Adrenal gland (tissue), 12 donors: ENCODE measurements around the gene GRWD1. TPM values are rescaled to one million over a fixed set of nuclear protein-coding genes. Genes with fewer than 3 reads are reported as not detected.
"Not testable (repeated sequence)": the region's sequence is repeated elsewhere in the genome, so short reads cannot be mapped to it uniquely, and the experiment has no call there.

Experiments
- DNase-seq, 7 donors: peaks; one replicate each; pipeline ENCODE4 v3.0.0-alpha.2; 2019 to 2020
- H3K27ac ChIP-seq, 5 donors: fragments of 200-600 bp; sonication (generic) in 4 of 5; 1 replicate in 3 of 5; 2 replicates in 2 of 5; pipeline versions ENCODE4 v1.5.1 to v1.8.0; 2016 to 2020; ENCODE audit warnings: mild to moderate bottlenecking in 1 of 5
- H3K27me3 ChIP-seq: fragments of 200-600 bp; 2 replicates; pipeline ENCODE4 v1.8.0; 2021
- H3K36me3 ChIP-seq, 2 donors: fragments of 200-600 bp; replicated peaks in 1 of 2; 1 replicate in 1 of 2; 2 replicates in 1 of 2; pipeline versions ENCODE4 v1.5.1 to v1.8.0; 2018 to 2022
- H3K4me1 ChIP-seq, 2 donors: fragments of 200-600 bp; replicated peaks in 1 of 2; 1 replicate in 1 of 2; 2 replicates in 1 of 2; pipeline versions ENCODE4 v1.5.1 to v1.8.0; 2018 to 2021
- H3K4me3 ChIP-seq, 4 donors: fragments of 200-600 bp; sonication (generic) in 3 of 4; one replicate each; pipeline ENCODE4 v1.5.1; 2016 to 2018
- H3K9me3 ChIP-seq, 3 donors: fragments of 200-600 bp; sonication (generic) in 1 of 3; replicated peaks in 1 of 3; 1 replicate in 2 of 3; 2 replicates in 1 of 3; pipeline versions ENCODE4 v1.5.1 to v1.8.0; 2016 to 2021
- POLR2A ChIP-seq, 2 donors: fragments of 450-650 bp; IDR thresholded peaks; one replicate each; pipeline ENCODE4 v1.6.1; 2017; ENCODE audit warnings: antibody characterized with exemption in 2 of 2, mild to moderate bottlenecking in 2 of 2, moderate library complexity in 1 of 2
- WGBS, 4 donors: extraction: QIAGEN DNeasy Blood & Tissue Kit in 2 of 4; methylation state at CpG; one replicate each; pipeline versions ENCODE4 v1.1.5 to v1.1.7; 2013 to 2017; 5-methylcytosine and 5-hydroxymethylcytosine counted together
- intact Hi-C, 2 donors: fragments of 100-400 bp; cut with DNase I; formaldehyde crosslinking; loops; one replicate each; pipeline versions ENCODE4 v1.14.1 to v1.15.0; 2022 to 2023
- polyA plus RNA-seq, 3 donors: library from polyadenylated mRNA; stranded (reverse); fragments of 200-250 nt in 2 of 3; fragments of 350-450 nt in 1 of 3; fragmentation: Illumina TruSeq in 1 of 3; extraction: RNeasy Lipid Tissue Mini Kit (QIAGEN cat#74804) in 1 of 3; gene quantifications; one replicate each; pipeline ENCODE4 v1.2.3, GENCODE V29; 2013 to 2014
- total RNA-seq, 9 donors: library from RNA; depleted of rRNA in 4 of 9; stranded (reverse); fragments of >200 nt in 4 of 9; fragments of 120-200 nt in 1 of 9; fragmentation: NEBNext Ultra II Directional in 1 of 9; extraction: Animal tissue kit (Norgen Biotek cat#: 25700) in 1 of 9; gene quantifications; one replicate each; pipeline versions ENCODE4 v1.1.0 to v1.2.4, GENCODE V29; 2013 to 2023
- TF ChIP-seq, protein P1 (sequence below), 6 experiments: fragments of 450-650 bp in 4 of 6; fragments of 200-600 bp in 2 of 6; sonication (generic) in 1 of 6; IDR thresholded peaks; 1 replicate in 5 of 6; 2 replicates in 1 of 6; pipeline versions ENCODE4 v1.5.1 to v1.8.0; 2016 to 2021; ENCODE audit warnings: antibody characterized with exemption in 6 of 6, mild to moderate bottlenecking in 2 of 6, moderate library complexity in 1 of 6
- donor health status: healthy with polysubstance abuse.
- donor health status: Bipolar disorder and iron deficiency.
- donor health status: DM: yes; HTN: yes; CAD: no.
- donor health status: DM: no; HTN: no; CAD: no.
- donor health status: DM: no; HTN: no; CAD: no.
- donor health status: DM: yes; HTN: yes; CAD: no.

GRWD1 gene
- total and polyA plus RNA-seq, 12 donors, result 6.6 to 48.4 (median 24.0) TPM

DNA sequence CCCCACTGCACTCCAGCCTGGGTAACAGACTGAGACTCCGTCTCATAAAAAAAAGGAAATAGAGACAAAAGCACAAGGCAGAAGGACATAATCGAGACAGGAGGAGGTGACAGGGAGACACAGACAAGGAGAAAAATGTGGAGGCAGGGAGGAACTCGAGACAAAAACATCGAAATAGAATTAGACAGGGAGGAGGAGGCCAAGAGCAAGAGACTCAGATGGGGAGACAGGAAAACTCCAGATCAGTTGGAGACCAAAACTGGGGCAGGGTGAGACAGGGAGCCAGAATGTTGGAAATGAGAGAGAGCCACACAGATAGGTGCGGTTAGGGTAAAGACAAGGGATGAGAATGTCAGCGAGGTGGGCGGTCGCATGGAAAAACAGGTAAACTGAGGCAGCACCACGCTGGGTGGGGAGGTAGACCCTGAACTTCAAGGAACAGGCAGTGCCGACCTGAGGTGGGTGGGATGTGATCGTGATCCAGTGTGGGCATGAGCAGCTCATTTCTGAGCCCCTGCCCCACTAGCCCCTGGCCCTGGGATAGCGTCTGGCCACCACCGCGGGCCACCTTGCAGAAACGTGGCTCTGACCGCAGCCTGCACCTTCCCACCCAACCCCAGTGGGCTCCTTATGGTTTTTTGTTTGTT is 38.6 kb downstream of the GRWD1 start:
- TF ChIP-seq, protein P1, sequence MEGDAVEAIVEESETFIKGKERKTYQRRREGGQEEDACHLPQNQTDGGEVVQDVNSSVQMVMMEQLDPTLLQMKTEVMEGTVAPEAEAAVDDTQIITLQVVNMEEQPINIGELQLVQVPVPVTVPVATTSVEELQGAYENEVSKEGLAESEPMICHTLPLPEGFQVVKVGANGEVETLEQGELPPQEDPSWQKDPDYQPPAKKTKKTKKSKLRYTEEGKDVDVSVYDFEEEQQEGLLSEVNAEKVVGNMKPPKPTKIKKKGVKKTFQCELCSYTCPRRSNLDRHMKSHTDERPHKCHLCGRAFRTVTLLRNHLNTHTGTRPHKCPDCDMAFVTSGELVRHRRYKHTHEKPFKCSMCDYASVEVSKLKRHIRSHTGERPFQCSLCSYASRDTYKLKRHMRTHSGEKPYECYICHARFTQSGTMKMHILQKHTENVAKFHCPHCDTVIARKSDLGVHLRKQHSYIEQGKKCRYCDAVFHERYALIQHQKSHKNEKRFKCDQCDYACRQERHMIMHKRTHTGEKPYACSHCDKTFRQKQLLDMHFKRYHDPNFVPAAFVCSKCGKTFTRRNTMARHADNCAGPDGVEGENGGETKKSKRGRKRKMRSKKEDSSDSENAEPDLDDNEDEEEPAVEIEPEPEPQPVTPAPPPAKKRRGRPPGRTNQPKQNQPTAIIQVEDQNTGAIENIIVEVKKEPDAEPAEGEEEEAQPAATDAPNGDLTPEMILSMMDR (IDR thresholded peaks at IDR 0.05), result no peak
- no peak for TF ChIP-seq POLR2A (IDR thresholded peaks at IDR 0.05)
- Histone ChIP-seq H3K36me3 (no peaks in the 10 kb centered on the region), H3K4me1 (peaks cover 10 to 24% of the 10 kb centered on the region in 2 donors), H3K27ac (no peak overlapping the region), H3K4me3 (no peak overlapping the region), H3K9me3 (no peaks in the 10 kb centered on the region), H3K27me3 (no peaks in the 10 kb centered on the region)
- no peak for DNase-seq
- intact Hi-C loops, result no loop called here
- 77 to 83% (median 79%) methylated on average over 16 of the region's 16 CpGs for WGBS, 4 donors

DNA sequence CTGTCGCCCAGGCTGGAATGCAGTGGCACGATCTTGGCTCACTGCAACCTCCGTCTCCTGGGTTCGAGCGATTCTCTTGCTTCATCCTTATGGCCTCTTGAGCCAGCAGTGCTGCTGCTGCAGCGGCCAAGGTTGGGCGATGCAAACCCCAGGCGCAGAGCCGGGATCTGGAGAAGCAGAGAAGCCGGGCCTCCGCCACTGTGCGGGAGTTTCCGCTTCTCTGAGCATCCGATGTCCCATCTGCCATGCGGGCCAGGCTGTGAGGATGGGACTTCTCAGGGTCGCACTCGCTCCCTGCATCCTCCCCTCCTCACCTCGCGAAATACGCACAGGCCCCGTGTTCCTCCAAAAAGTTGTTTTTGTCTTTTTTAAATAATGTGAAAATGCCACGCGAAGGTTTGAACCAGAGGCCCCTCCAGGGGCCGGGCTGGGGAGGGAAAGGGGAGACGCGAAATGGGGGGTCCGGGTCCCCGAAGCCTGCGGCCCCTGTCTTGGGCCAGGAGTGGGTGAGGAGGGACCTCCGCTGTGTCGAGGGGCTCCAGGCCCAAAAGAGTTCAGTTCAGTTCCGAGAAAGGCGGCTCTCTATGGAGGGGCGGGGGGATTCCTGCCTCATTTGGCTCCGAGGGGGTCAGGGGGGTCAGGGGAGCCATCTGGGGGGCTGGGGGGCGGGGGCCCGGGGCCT is 39.3 kb downstream of the GRWD1 start:
- H3K27me3 ChIP-seq, result no peaks in the 10 kb centered on the region
- DNase-seq, result no peak
- intact Hi-C loops, result no loop called here
- peaks cover 10 to 24% of the 10 kb centered on the region in 2 donors for H3K4me1 ChIP-seq
- H3K36me3 ChIP-seq, result no peaks in the 10 kb centered on the region
- 67 to 81% (median 74%) methylated on average over 21 to 37 of the region's 37 CpGs for WGBS, 4 donors
- TF ChIP-seq, protein P1 (IDR thresholded peaks at IDR 0.05), result no peak
- no peak for TF ChIP-seq POLR2A (IDR thresholded peaks at IDR 0.05)
- no peak overlapping the region for H3K27ac ChIP-seq
- no peaks in the 10 kb centered on the region for H3K9me3 ChIP-seq
- H3K4me3 ChIP-seq, result no peak overlapping the region

DNA sequence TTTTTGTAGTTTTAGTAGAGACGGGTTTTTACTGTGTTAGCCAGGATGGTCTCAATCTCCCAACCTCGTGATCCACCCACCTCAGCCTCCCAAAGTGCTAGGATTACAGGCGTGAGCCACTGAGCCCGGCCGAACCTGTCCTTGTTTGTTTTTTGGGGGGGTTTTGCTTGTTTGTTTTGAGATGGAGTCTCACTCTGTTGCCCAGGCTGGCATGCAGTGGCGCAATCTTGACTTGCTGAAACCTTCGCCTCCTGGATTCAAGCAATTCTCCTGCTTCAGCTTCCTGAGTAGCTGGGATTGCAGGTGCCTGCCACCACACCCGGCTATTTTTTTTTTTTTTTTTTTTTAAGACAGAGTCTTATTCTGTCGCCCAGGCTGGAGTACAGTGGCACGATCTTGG is 40.9 kb downstream of the GRWD1 start:
- intact Hi-C loops, H3K27ac ChIP-seq, DNase-seq, H3K4me3 ChIP-seq, H3K9me3 ChIP-seq, H3K36me3 ChIP-seq, H3K27me3 ChIP-seq: not testable (repeated sequence)
- 80 to 94% (median 84%) methylated on average over 8 to 10 of the region's 10 CpGs for WGBS, 4 donors
- peaks cover 16 to 23% of the 10 kb centered on the region in 2 donors for H3K4me1 ChIP-seq

DNA sequence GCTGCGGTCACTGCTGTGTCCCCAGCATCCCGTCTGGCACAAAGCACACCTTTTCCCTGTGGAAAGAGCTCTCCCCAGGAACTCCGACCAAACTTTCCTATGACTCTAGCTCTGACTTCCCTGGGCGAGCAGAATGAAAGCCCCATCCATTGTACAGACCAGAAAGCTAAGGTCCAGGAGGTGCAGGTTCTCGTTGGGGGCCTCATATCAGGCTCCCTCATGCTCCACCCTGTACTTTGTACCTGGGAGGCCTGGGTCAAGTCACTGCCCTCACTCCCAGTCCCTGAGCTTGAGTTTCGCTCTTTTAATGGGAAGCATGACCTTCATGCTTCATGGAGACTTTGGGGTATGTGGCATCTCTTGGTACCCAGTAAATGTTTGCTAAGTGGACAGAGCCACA is 41.8 kb downstream of the GRWD1 start:
- Histone ChIP-seq H3K27me3 (no peaks in the 10 kb centered on the region), H3K27ac (no peak overlapping the region), H3K4me1 (peaks cover 9 to 16% of the 10 kb centered on the region in 2 donors), H3K9me3 (no peaks in the 10 kb centered on the region), H3K36me3 (no peaks in the 10 kb centered on the region), H3K4me3 (no peak overlapping the region)
- DNase-seq, result no peak
- intact Hi-C loops, result no loop called here
- no peak for TF ChIP-seq POLR2A (IDR thresholded peaks at IDR 0.05)
- TF ChIP-seq, protein P1 (IDR thresholded peaks at IDR 0.05), result no peak
- 72 to 77% (median 72%) methylated on average over 5 to 6 of the region's 6 CpGs for WGBS, 4 donors
